Neuron (in vitro differentiated cells): ENCODE results near the gene MAEA.

Source experiments
- H2AFZ ChIP-seq: one replicate; pipeline ENCODE4 v1.6.1; 2013; ENCODE audit warnings: low read depth, mild to moderate bottlenecking, inconsistent platforms, low read length, moderate library complexity
- H3K27me3 ChIP-seq: one replicate; pipeline ENCODE4 v1.6.1; 2013; ENCODE audit warnings: low read length; ENCODE audit not compliant: insufficient read depth
- H3K36me3 ChIP-seq: one replicate; pipeline ENCODE4 v1.6.1; 2013; ENCODE audit warnings: low read length; ENCODE audit not compliant: insufficient read depth
- H3K4me1 ChIP-seq: one replicate; pipeline ENCODE4 v1.6.1; 2013; ENCODE audit warnings: low read length; ENCODE audit not compliant: insufficient read depth
- H3K4me3 ChIP-seq: 2 replicates; pipeline ENCODE4 v1.5.1; 2013; ENCODE audit warnings: mild to moderate bottlenecking, low read length, moderate library complexity
- H3K9me3 ChIP-seq: one replicate; pipeline ENCODE4 v1.6.1; 2013; ENCODE audit warnings: low read length

The MAEA gene

GRCh38 chr4:1307951-1308735 is 18.5 kb downstream of the MAEA start:
- H3K27me3 ChIP-seq, result no peaks in the 10 kb centered on the region
- no peak overlapping the region for H2AFZ ChIP-seq
- H3K4me1 ChIP-seq, result peaks cover 14% of the 10 kb centered on the region
- peaks cover 34% of the 10 kb centered on the region for H3K9me3 ChIP-seq
- H3K36me3 ChIP-seq, result peaks cover 31% of the 10 kb centered on the region
- H3K4me3 ChIP-seq, result no peak overlapping the region

- no peak overlapping the region for H2AFZ ChIP-seq
- peak overlapping the region; percentile 39 for H3K4me3 ChIP-seq
- no peaks in the 10 kb centered on the region for H3K27me3 ChIP-seq
Measured at GRCh38 chr4:1309261-1310010, 19.7 kb downstream of the MAEA start.

GRCh38 chr4:1310031-1310795 is 20.5 kb downstream of the MAEA start:
- Histone ChIP-seq H2AFZ (no peak overlapping the region), H3K4me3 (peak overlapping the region; percentile 39), H3K27me3 (no peaks in the 10 kb centered on the region), H3K9me3 (peaks cover 40% of the 10 kb centered on the region), H3K4me1 (peaks cover 14% of the 10 kb centered on the region), H3K36me3 (peaks cover 41% of the 10 kb centered on the region)

More at GRCh38 chr4:1309261-1310010, 19.7 kb downstream of the MAEA start:
- peaks cover 35% of the 10 kb centered on the region for H3K36me3 ChIP-seq
- H3K9me3 ChIP-seq, result peaks cover 39% of the 10 kb centered on the region
- peaks cover 14% of the 10 kb centered on the region for H3K4me1 ChIP-seq

DNA sequence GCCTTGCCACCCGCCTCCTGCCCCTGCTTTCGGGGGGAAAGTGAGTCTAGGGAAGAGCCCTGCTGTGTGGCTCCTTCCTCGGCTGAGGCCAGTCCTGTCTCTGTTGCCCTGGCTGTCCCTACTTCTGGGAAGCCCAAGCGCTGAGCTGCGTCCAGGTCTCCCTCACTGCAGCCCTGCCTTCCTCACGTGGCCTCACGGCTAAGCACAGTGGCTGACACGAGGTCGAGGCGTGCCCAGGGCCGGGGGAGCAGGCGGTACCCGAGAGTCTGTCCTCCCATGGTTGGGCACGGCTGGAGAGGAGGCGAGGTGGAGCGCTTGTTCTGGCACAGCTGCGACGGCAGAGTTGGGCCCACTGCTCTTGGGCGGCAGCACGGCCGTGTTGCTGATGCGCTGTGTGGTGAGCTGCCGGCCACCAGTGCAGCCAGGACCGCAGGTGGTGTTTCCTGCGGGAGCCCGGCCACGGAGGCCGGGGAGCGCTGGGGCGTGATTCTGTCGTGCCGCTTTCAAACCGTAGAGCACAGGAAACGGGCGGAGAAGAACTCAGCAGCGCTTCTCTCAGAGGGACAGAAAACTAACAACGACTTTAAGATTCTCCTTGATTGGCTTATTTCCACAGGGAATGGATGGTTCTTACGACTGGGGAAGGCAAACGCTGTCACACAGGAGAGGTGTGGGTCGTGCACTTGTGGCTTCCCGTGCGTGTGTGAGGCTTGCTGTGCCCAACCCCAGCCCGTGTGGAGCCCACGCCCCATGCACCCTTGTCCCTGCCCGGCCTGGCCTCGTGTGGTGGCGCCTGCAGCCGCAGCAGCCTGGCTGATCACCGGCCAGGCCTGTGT is 21.3 kb downstream of the MAEA start:
- Histone ChIP-seq H2AFZ (no peak overlapping the region), H3K36me3 (peaks cover 45% of the 10 kb centered on the region), H3K4me3 (no peak overlapping the region), H3K27me3 (no peaks in the 10 kb centered on the region), H3K4me1 (peaks cover 14% of the 10 kb centered on the region), H3K9me3 (peaks cover 38% of the 10 kb centered on the region)

- no peak overlapping the region for H3K4me3 ChIP-seq
- H3K36me3 ChIP-seq, result peaks cover 62% of the 10 kb centered on the region
- peaks cover 36% of the 10 kb centered on the region for H3K9me3 ChIP-seq
- H3K27me3 ChIP-seq, result no peaks in the 10 kb centered on the region
- H2AFZ ChIP-seq, result no peak overlapping the region
- H3K4me1 ChIP-seq, result peaks cover 14% of the 10 kb centered on the region
Measured at GRCh38 chr4:1312821-1313640, 23.3 kb downstream of the MAEA start.

DNA sequence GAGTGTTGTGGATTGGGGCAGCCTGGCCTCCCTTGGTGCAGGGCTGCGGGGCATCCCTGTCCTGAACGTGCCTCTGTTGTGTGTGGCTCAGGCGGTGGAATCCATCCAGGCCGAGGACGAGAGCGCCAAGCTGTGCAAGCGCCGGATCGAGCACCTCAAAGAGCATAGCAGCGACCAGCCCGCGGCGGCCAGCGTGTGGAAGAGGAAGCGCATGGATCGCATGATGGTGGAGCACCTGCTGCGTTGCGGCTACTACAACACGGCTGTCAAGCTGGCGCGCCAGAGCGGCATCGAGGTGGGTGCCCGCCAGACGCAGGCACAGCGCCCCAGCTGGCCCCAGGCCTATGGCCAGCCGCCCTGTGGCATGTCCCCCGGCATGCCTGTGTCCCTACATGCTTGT is 25.6 kb downstream of the MAEA start:
- Histone ChIP-seq H3K4me1 (no peaks in the 10 kb centered on the region), H2AFZ (no peak overlapping the region), H3K36me3 (peaks cover 77% of the 10 kb centered on the region), H3K4me3 (no peak overlapping the region), H3K9me3 (peaks cover 40% of the 10 kb centered on the region), H3K27me3 (no peaks in the 10 kb centered on the region)

GRCh38 chr4:1315836-1316536 is 26.3 kb downstream of the MAEA start:
- Histone ChIP-seq H3K27me3 (no peaks in the 10 kb centered on the region), H3K36me3 (peaks cover 77% of the 10 kb centered on the region), H2AFZ (no peak overlapping the region)

DNA sequence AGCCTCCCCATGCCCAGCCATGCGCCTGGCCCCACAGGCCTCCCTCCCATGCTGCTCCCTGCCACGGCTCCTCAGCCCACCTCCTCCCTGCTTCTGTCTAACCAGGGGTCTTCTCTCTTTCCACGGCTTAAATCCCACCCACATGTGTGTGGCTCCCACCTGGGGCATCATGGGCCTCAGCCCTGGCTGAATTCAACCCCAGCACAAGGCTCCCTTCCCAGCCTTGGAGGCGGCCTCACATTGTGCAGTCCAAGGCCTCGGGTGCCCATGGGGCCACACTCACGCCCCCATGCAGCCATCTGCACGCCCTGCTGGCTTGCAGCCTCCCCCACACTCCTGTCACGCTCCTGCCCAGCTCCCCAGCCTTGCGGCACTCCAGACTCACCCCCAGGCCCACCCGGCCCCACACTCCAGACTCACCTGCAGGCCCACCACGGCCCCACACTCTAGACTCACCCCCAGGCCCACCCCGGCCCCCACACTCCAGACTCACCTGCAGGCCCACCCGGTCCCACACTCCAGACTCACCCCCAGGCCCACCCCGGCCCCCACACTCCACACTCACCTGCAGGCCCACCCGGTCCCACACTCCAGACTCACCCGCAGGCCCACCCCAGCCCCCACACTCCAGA is 27.0 kb downstream of the MAEA start:
- peaks cover 34% of the 10 kb centered on the region for H3K9me3 ChIP-seq
- H3K4me1 ChIP-seq, result no peaks in the 10 kb centered on the region
- H3K36me3 ChIP-seq, result peaks cover 74% of the 10 kb centered on the region
- no peak overlapping the region for H2AFZ ChIP-seq
- no peaks in the 10 kb centered on the region for H3K27me3 ChIP-seq
- H3K4me3 ChIP-seq, result no peak overlapping the region

More at GRCh38 chr4:1315836-1316536, 26.3 kb downstream of the MAEA start:
- no peak overlapping the region for H3K4me3 ChIP-seq
- no peaks in the 10 kb centered on the region for H3K4me1 ChIP-seq
- peaks cover 37% of the 10 kb centered on the region for H3K9me3 ChIP-seq

DNA sequence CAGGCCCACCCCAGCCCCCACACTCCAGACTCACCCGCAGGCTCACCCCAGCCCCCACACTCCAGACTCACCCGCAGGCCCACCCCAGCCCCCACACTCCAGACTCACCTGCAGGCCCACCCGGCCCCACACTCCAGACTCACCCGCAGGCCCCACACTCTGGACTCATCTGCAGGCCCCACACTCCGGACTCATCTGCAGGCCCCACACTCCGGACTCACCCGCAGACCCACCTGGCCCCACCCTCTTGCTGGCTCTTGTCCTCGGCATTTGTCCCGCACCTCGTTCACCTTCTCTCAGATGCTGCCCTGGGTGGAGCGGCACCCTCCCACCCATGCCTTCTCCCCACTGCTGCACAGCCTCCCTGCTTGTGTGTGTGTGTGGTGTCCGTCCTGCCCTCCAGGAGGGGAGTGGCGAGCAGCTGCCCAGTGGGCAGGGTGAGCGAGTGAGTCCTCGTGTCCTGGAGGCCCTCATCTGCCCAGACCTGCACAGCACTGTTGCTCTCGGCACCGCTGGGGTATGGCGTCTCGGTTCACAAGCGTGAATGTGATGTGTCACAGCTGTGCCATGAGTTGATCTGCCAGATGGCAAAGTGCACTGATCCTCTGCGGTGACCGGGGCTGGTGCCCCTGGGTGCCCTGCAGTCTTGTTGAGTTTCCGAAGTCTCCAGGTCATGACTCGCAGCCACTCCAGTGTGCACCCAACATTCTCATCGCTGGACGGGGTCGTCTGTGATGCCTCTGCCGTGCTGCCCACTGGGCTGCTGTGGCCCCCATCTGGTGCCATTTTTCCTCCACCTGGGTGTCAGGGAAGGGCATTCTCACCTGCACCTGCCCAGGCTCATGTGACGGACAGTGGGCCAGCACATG is 27.7 kb downstream of the MAEA start:
- Histone ChIP-seq H3K4me3 (no peak overlapping the region), H3K9me3 (peaks cover 31% of the 10 kb centered on the region), H2AFZ (no peak overlapping the region), H3K4me1 (no peaks in the 10 kb centered on the region), H3K36me3 (peaks cover 70% of the 10 kb centered on the region), H3K27me3 (no peaks in the 10 kb centered on the region)

- no peaks in the 10 kb centered on the region for H3K4me1 ChIP-seq
- H3K36me3 ChIP-seq, result peaks cover 65% of the 10 kb centered on the region
- no peak overlapping the region for H3K4me3 ChIP-seq
- peaks cover 28% of the 10 kb centered on the region for H3K9me3 ChIP-seq
- no peaks in the 10 kb centered on the region for H3K27me3 ChIP-seq
- H2AFZ ChIP-seq, result no peak overlapping the region
Measured at GRCh38 chr4:1318046-1318375, 28.3 kb downstream of the MAEA start.
